H1 (cell line): ENCODE measurements around the gene ZNF536. TPM values are rescaled to one million over a fixed set of nuclear protein-coding genes. Genes with fewer than 3 reads are reported as not detected.

ENCODE experiments used
- CTCF ChIA-PET: fragments of 300-600 bp; sonication (Branson Sonifier 250); formaldehyde crosslinking; loops from one replicate; lab custom pipeline; 2021; ENCODE audit not compliant: partially characterized antibody; lab: Charles Lee
- POLR2A ChIA-PET: fragments of 300-600 bp; sonication (Branson Sonifier 250); formaldehyde crosslinking; loops from one replicate; lab custom pipeline; 2021; ENCODE audit warnings: inconsistent platforms; ENCODE audit not compliant: partially characterized antibody; lab: Charles Lee
- DNase-seq, 2 experiments: peaks; one replicate each; pipeline versions ENCODE4 v3.0.0 to v3.0.0-alpha.2; 2010 to 2022; ENCODE audit warnings: low spot score in 2 of 2, low read depth in 1 of 2, mixed read lengths in 1 of 2
- FAIRE-seq: peaks from 2 replicates; lab custom pipeline; 2011; peaks lifted over from hg19 to GRCh38; lab: Jason Lieb, UNC
- H2AFZ ChIP-seq: 2 replicates; pipeline ENCODE4 v1.8.1; 2012; ENCODE audit warnings: low read length, inconsistent platforms
- H2AK5ac ChIP-seq: 2 replicates; pipeline ENCODE4 v1.6.1; 2013; ENCODE audit warnings: low read depth, low read length
- H2BK120ac ChIP-seq: replicated peaks from 2 replicates; pipeline ENCODE3; 2013; ENCODE audit warnings: low read depth, low read length, inconsistent platforms
- H2BK12ac ChIP-seq: 2 replicates; pipeline ENCODE4 v1.6.1; 2013; ENCODE audit warnings: low read depth, low read length
- H2BK15ac ChIP-seq: 2 replicates; pipeline ENCODE4 v1.6.1; 2013; ENCODE audit warnings: low read length
- H2BK20ac ChIP-seq: 2 replicates; pipeline ENCODE4 v1.6.1; 2013; ENCODE audit warnings: low read length
- H2BK5ac ChIP-seq: 2 replicates; pipeline ENCODE4 v1.6.1; 2013; ENCODE audit warnings: low read depth, low read length
- H3K14ac ChIP-seq: 2 replicates; pipeline ENCODE4 v1.6.1; 2013; ENCODE audit warnings: inconsistent platforms; ENCODE audit not compliant: insufficient read length
- H3K18ac ChIP-seq: 2 replicates; pipeline ENCODE4 v1.6.1; 2013; ENCODE audit warnings: low read length; ENCODE audit errors: extremely low read depth
- H3K23ac ChIP-seq: 2 replicates; pipeline ENCODE4 v1.6.1; 2013; ENCODE audit warnings: inconsistent platforms; ENCODE audit not compliant: insufficient read length
- H3K23me2 ChIP-seq: 2 replicates; pipeline ENCODE4 v1.6.1; 2013; ENCODE audit warnings: low read depth, low read length
- H3K27ac ChIP-seq: 2 replicates; pipeline ENCODE4 v1.6.1; 2011; ENCODE audit warnings: low read depth, low read length, inconsistent platforms
- H3K27me3 ChIP-seq, 4 experiments: replicated peaks in 1 of 4; 1 replicate in 1 of 4; 2 replicates in 3 of 4; pipeline versions ENCODE4 v1.6.1 to v1.8.1; 2011 to 2013; ENCODE audit warnings: low read length in 3 of 4, mild to moderate bottlenecking in 3 of 4, inconsistent platforms in 2 of 4, mixed read lengths in 2 of 4, moderate library complexity in 1 of 4; ENCODE audit not compliant: control insufficient read depth in 3 of 4, insufficient read depth in 3 of 4; ENCODE audit errors: extremely low read depth in 1 of 4
- H3K36me3 ChIP-seq, 4 experiments: 2 replicates each; pipeline versions ENCODE4 v1.6.1 to v1.8.1; 2011 to 2013; ENCODE audit warnings: mild to moderate bottlenecking in 4 of 4, low read length in 3 of 4, moderate library complexity in 2 of 4, control low read depth in 1 of 4, inconsistent platforms in 1 of 4; ENCODE audit not compliant: insufficient read depth in 4 of 4, control insufficient read depth in 2 of 4
- H3K4ac ChIP-seq: replicated peaks from 2 replicates; pipeline ENCODE3; 2013; ENCODE audit warnings: low read length, low read depth, mixed read lengths, inconsistent platforms; ENCODE audit not compliant: insufficient read length
- H3K4me1 ChIP-seq, 4 experiments: replicated peaks in 1 of 4; 1 replicate in 1 of 4; 2 replicates in 3 of 4; pipeline versions ENCODE4 v1.6.1 to v1.8.1; 2011 to 2013; ENCODE audit warnings: low read length in 3 of 4, inconsistent platforms in 2 of 4, mixed read lengths in 1 of 4; ENCODE audit not compliant: insufficient read depth in 4 of 4, control insufficient read depth in 3 of 4
- H3K4me2 ChIP-seq, 2 experiments: 2 replicates each; pipeline versions ENCODE4 v1.6.1 to v1.8.1; 2011 to 2013; ENCODE audit warnings: low read depth in 2 of 2, low read length in 2 of 2, control low read depth in 1 of 2, inconsistent platforms in 1 of 2, mild to moderate bottlenecking in 1 of 2; ENCODE audit not compliant: insufficient read depth in 1 of 2
- H3K4me3 ChIP-seq, 4 experiments: fragments of 200-600, 300-600 bp in 1 of 4; sonication (generic), shearing (Covaris generic), sonication (Bioruptor Twin) in 1 of 4; 2 replicates each; pipeline versions ENCODE4 v1.5.1 to v1.8.1; 2011 to 2016; ENCODE audit warnings: low read length in 4 of 4, low read depth in 3 of 4, control low read depth in 2 of 4, inconsistent platforms in 2 of 4, mild to moderate bottlenecking in 2 of 4, mixed read lengths in 1 of 4, moderate library complexity in 1 of 4; ENCODE audit not compliant: insufficient read depth in 2 of 4; ENCODE audit errors: extremely low read depth in 1 of 4
- H3K56ac ChIP-seq: replicated peaks from 2 replicates; pipeline ENCODE3; 2013; ENCODE audit warnings: low read depth, mild to moderate bottlenecking, mixed read lengths, low read length, inconsistent platforms; ENCODE audit not compliant: insufficient read length
- H3K79me1 ChIP-seq: 2 replicates; pipeline ENCODE4 v1.6.1; 2013; ENCODE audit warnings: low read depth, low read length, control low read depth
- H3K79me2 ChIP-seq, 2 experiments: 2 replicates each; pipeline versions ENCODE4 v1.6.1 to v1.8.1; 2012 to 2013; ENCODE audit warnings: low read length in 2 of 2, mild to moderate bottlenecking in 2 of 2, inconsistent platforms in 1 of 2; ENCODE audit not compliant: insufficient read depth in 2 of 2, control insufficient read depth in 1 of 2
- H3K9ac ChIP-seq, 4 experiments: replicated peaks in 1 of 4; 1 replicate in 1 of 4; 2 replicates in 3 of 4; pipeline versions ENCODE4 v1.6.1 to v1.8.1; 2011 to 2013; ENCODE audit warnings: low read depth in 3 of 4, low read length in 3 of 4, control low read depth in 2 of 4, mild to moderate bottlenecking in 2 of 4, moderate library complexity in 2 of 4, inconsistent platforms in 1 of 4; ENCODE audit errors: extremely low read depth in 1 of 4
- H3K9me3 ChIP-seq, 2 experiments: 2 replicates each; pipeline versions ENCODE4 v1.6.1 to v1.8.1; 2012 to 2013; ENCODE audit warnings: mild to moderate bottlenecking in 2 of 2, moderate library complexity in 2 of 2, control low read depth in 1 of 2, inconsistent platforms in 1 of 2, low read depth in 1 of 2, low read length in 1 of 2, mixed read lengths in 1 of 2; ENCODE audit not compliant: insufficient read depth in 2 of 2
- H4K20me1 ChIP-seq, 2 experiments: replicated peaks in 1 of 2; 2 replicates each; pipeline versions ENCODE3 to v1.8.1; 2011 to 2013; ENCODE audit warnings: inconsistent platforms in 2 of 2, low read length in 2 of 2, mild to moderate bottlenecking in 1 of 2; ENCODE audit not compliant: insufficient read depth in 2 of 2, control insufficient read depth in 1 of 2
- H4K5ac ChIP-seq: 2 replicates; pipeline ENCODE4 v1.6.1; 2013; ENCODE audit warnings: low read length, low read depth, mixed read lengths, inconsistent platforms; ENCODE audit not compliant: insufficient read length
- H4K8ac ChIP-seq: 2 replicates; pipeline ENCODE4 v1.8.0; 2013; ENCODE audit warnings: mild to moderate bottlenecking, moderate library complexity, low read length, inconsistent platforms; ENCODE audit not compliant: insufficient read depth; ENCODE audit errors: extremely low read depth
- H4K91ac ChIP-seq: replicated peaks from 2 replicates; pipeline ENCODE3; 2013; ENCODE audit warnings: low read length, mixed read lengths, inconsistent platforms; ENCODE audit not compliant: insufficient read length
- BCL11A ChIP-seq, 2 experiments: IDR thresholded peaks; one replicate each; pipeline ENCODE4 v1.6.1; 2011; ENCODE audit warnings: low read depth in 2 of 2, low read length in 2 of 2, mild to moderate bottlenecking in 2 of 2
- CBX5 ChIP-seq: fragments of 300-800, 300-1000 bp; sonication (generic); IDR thresholded peaks from 2 replicates; pipeline ENCODE4 v1.7.1; 2016; ENCODE audit warnings: antibody characterized with exemption, low read length, low read depth
- CEBPB ChIP-seq: IDR thresholded peaks from 2 replicates; pipeline ENCODE4 v1.6.1; 2012; ENCODE audit warnings: low read depth, low read length
- CHD2 ChIP-seq: IDR thresholded peaks from 2 replicates; pipeline ENCODE4 v1.6.1; 2012; ENCODE audit warnings: low read length, improper control_type of control experiment
- CTBP2 ChIP-seq: IDR thresholded peaks from 2 replicates; pipeline ENCODE4 v1.7.0; 2011; ENCODE audit warnings: borderline replicate concordance, mild to moderate bottlenecking, moderate library complexity, mixed read lengths, low read length; ENCODE audit not compliant: insufficient read depth, insufficient read length
- EP300 ChIP-seq, 2 experiments: IDR thresholded peaks; 1 replicate in 1 of 2; 2 replicates in 1 of 2; pipeline ENCODE4 v1.6.1; 2011 to 2012; ENCODE audit warnings: low read depth in 2 of 2, low read length in 2 of 2, mild to moderate bottlenecking in 2 of 2, borderline replicate concordance in 1 of 2, inconsistent platforms in 1 of 2, moderate library complexity in 1 of 2
- JUND ChIP-seq: IDR thresholded peaks from 2 replicates; pipeline ENCODE4 v1.6.1; 2011; ENCODE audit warnings: mild to moderate bottlenecking, improper control_type of control experiment, low read length
- NANOG ChIP-seq: IDR thresholded peaks from 2 replicates; pipeline ENCODE4 v1.6.1; 2011; ENCODE audit warnings: low read length, low read depth, mild to moderate bottlenecking, inconsistent platforms; ENCODE audit not compliant: insufficient read depth, poor library complexity, severe bottlenecking
- RFX5 ChIP-seq: IDR thresholded peaks from 2 replicates; pipeline ENCODE4 v1.6.1; 2011; ENCODE audit warnings: low read depth, low read length, improper control_type of control experiment, borderline replicate concordance
- WGBS, 2 experiments: shearing (Covaris generic) in 1 of 2; methylation state at CpG; one replicate each; pipeline versions ENCODE4 v1.1.6 to v1.1.7; 2013 to 2015; ENCODE audit warnings: low lambda C conversion rate in 2 of 2, mixed read lengths in 2 of 2, inconsistent platforms in 1 of 2, low coverage in 1 of 2, missing lambda C conversion rate in 1 of 2; ENCODE audit not compliant: insufficient replicate concordance in 2 of 2, insufficient coverage in 1 of 2, insufficient read length in 1 of 2; ENCODE audit errors: extremely low coverage in 1 of 2, missing lambda C conversion rate in 1 of 2; 5-methylcytosine and 5-hydroxymethylcytosine counted together
- polyA plus RNA-seq, 7 experiments: library from polyadenylated mRNA; depleted of rRNA in 3 of 7; stranded (reverse) in 5 of 7; unstranded in 2 of 7; fragments of >200 nt in 5 of 7; fragments of 200-250 nt in 2 of 7; gene quantifications; 1 replicate in 5 of 7; 2 replicates in 1 of 7; 4 replicates in 1 of 7; pipeline versions ENCODE4 v1.2.1 to v1.2.3, GENCODE V29; 2011 to 2013; ENCODE audit warnings: missing spikeins in 2 of 7, mixed read lengths in 2 of 7
- total RNA-seq: library from RNA; stranded (reverse); fragmentation: NEBNext Ultra II Directional; extraction: Animal tissue kit (Norgen Biotek cat#: 25700); gene quantifications from 2 replicates; pipeline ENCODE4 v1.2.1, GENCODE V29; 2021
- TF ChIP-seq, protein P1 (sequence below): IDR thresholded peaks from 2 replicates; pipeline ENCODE4 v1.6.1; 2011; ENCODE audit warnings: low read length, improper control_type of control experiment

The ZNF536 gene
- total and polyA plus RNA-seq, 2 of the 8 experiments (the other 6 are each of a cell fraction or from before 2014, with no cell fraction given), result 0.09 to 0.11 TPM

GRCh38 chr19:30378701-30379100 is 6.5 kb downstream of the ZNF536 start:
- H3K79me1 ChIP-seq, result no peaks in the 10 kb centered on the region
- no peak overlapping the region for H3K9ac ChIP-seq
- POLR2A ChIA-PET, result no interaction called here
- WGBS, 2 experiments, result 98% methylated on average over 4 of the region's 4 CpGs; no CpG with 5 or more reads in 1 of the 2 experiments
- no peak overlapping the region for H2BK5ac ChIP-seq
- CTCF ChIA-PET, result no interaction called here
- no peak overlapping the region for H3K18ac ChIP-seq
- no peak overlapping the region for H2BK120ac ChIP-seq
- no peaks in the 10 kb centered on the region for H3K36me3 ChIP-seq
- no peak for DNase-seq
- H3K14ac ChIP-seq, result no peak overlapping the region
- no peak overlapping the region for H2BK12ac ChIP-seq
- 0 out of 2 replicates have a peak overlapping the region, but pooled peaks have one; percentile 13 for H2AK5ac ChIP-seq
- no peak overlapping the region for H4K8ac ChIP-seq
- no peaks in the 10 kb centered on the region for H3K9me3 ChIP-seq
- H3K27me3 ChIP-seq, result peaks cover 3 to 13% (median 9%) of the 10 kb centered on the region in 4 experiments; a peak in 6 of 7 replicates
- no peak overlapping the region for H3K23ac ChIP-seq
- no peak overlapping the region for H3K4me2 ChIP-seq
- H3K23me2 ChIP-seq, result peaks cover 8% of the 10 kb centered on the region; the same call in 1 of the 2 replicates
- H2AFZ ChIP-seq, result no peak overlapping the region
- peaks cover 0 to 9% (median 7%) of the 10 kb centered on the region in 4 experiments; a peak in 6 of 7 replicates for H3K4me1 ChIP-seq
- no peak overlapping the region for H3K4me3 ChIP-seq
- no peak overlapping the region for H4K5ac ChIP-seq
- H2BK20ac ChIP-seq, result peak overlapping the region; percentile 80; the same call in 1 of the 2 replicates
- H2BK15ac ChIP-seq, result no peak overlapping the region
- peaks cover 0 to 7% of the 10 kb centered on the region in 2 experiments for H4K20me1 ChIP-seq
- H3K27ac ChIP-seq, result no peak overlapping the region
- H3K56ac ChIP-seq, result no peak overlapping the region
- no peaks in the 10 kb centered on the region for H3K79me2 ChIP-seq
- FAIRE-seq, result no peak
- no peak overlapping the region for H4K91ac ChIP-seq
- H3K4ac ChIP-seq, result no peak overlapping the region
- no peak for TF ChIP-seq RFX5
- no peak for TF ChIP-seq EP300 (IDR thresholded peaks at IDR 0.05; ENCODE audit: borderline replicate concordance in 1 of 2, low read depth in 2 of 2, low read length in 2 of 2)
- TF ChIP-seq CTBP2, result no peak
- TF ChIP-seq CBX5, result no peak
- TF ChIP-seq JUND, result no peak
- no peak for TF ChIP-seq CHD2
- no peak for TF ChIP-seq BCL11A (IDR thresholded peaks at IDR 0.05; ENCODE audit: low read depth in 2 of 2, low read length in 2 of 2)
- TF ChIP-seq CEBPB, result no peak
- TF ChIP-seq NANOG, result no peak
- TF ChIP-seq, protein P1, sequence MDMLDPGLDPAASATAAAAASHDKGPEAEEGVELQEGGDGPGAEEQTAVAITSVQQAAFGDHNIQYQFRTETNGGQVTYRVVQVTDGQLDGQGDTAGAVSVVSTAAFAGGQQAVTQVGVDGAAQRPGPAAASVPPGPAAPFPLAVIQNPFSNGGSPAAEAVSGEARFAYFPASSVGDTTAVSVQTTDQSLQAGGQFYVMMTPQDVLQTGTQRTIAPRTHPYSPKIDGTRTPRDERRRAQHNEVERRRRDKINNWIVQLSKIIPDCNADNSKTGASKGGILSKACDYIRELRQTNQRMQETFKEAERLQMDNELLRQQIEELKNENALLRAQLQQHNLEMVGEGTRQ, result no peak
